ENCODE results near the gene HDAC6. TPM values are rescaled to one million over a fixed set of nuclear protein-coding genes. Genes with fewer than 3 reads are reported as not detected.

Gene HDAC6
- total RNA-seq, 4 donors from 2014 or later: 26.8 to 64.0 (median 47.7) TPM

GRCh38 chrX:48785540-48786214 is 16.2 kb upstream of the HDAC6 start:
- Histone ChIP-seq H3K4me3 (no peak overlapping the region), H3K9me3 (no peaks in the 10 kb centered on the region), H3K27ac (replicated peaks in 1 of 4) (no peak overlapping the region), H3K27me3 (peaks cover 0 to 16% (median 0%) of the 10 kb centered on the region in 4 donors), H3K36me3 (no peaks in the 10 kb centered on the region), H3K4me1 (no peaks in the 10 kb centered on the region)
- WGBS: 73% methylated on average over 12 of the region's 16 CpGs
- intact Hi-C loops (cut with DNase I): no loop called here
- no peak for DNase-seq (ENCODE audit: extremely low spot score)
- TF ChIP-seq CTCF (IDR thresholded peaks at IDR 0.05) (no peak), POLR2AphosphoS5 (IDR thresholded peaks at IDR 0.05) (no peak), POLR2A (IDR thresholded peaks at IDR 0.05; ENCODE audit: low read depth) (no peak), EP300 (IDR thresholded peaks at IDR 0.05) (no peak)

GRCh38 chrX:48786341-48786800 is 15.5 kb upstream of the HDAC6 start, which contains the start of gene GATA1:
TSS of gene GATA1 (plus strand) at chrX:48786590. CDS start at chrX:48791110, 4,520 bp downstream.
- H3K9me3 ChIP-seq: no peaks in the 10 kb centered on the region
- WGBS: 87% methylated on average over 6 of the region's 7 CpGs

GRCh38 chrX:48786825-48787504 is 14.9 kb upstream of the HDAC6 start:
- Histone ChIP-seq H3K9me3 (no peaks in the 10 kb centered on the region), H3K27ac (replicated peaks in 1 of 4) (no peak overlapping the region), H3K4me3 (no peak overlapping the region), H3K36me3 (no peaks in the 10 kb centered on the region), H3K27me3 (peaks cover 0 to 16% (median 0%) of the 10 kb centered on the region in 4 donors), H3K4me1 (no peaks in the 10 kb centered on the region)
- no peak for TF ChIP-seq CTCF (IDR thresholded peaks at IDR 0.05)
- no peak for TF ChIP-seq POLR2AphosphoS5 (IDR thresholded peaks at IDR 0.05)
- no peak for TF ChIP-seq POLR2A (IDR thresholded peaks at IDR 0.05; ENCODE audit: low read depth)
- no peak for TF ChIP-seq EP300 (IDR thresholded peaks at IDR 0.05)
- intact Hi-C loops (cut with DNase I): no loop called here
- WGBS: 62% methylated on average over 6 of the region's 6 CpGs
- no peak for DNase-seq (ENCODE audit: extremely low spot score)

More at GRCh38 chrX:48786341-48786800, 15.5 kb upstream of the HDAC6 start, which contains the start of gene GATA1:
- no peak within 1 kb of the TSS for H3K4me3 ChIP-seq
- peaks cover 0 to 16% (median 0%) of the 10 kb centered on the region in 4 donors for H3K27me3 ChIP-seq
- no peaks in the 10 kb centered on the region for H3K4me1 ChIP-seq
- no peak within 1 kb of the TSS for H3K27ac ChIP-seq (replicated peaks in 1 of 4)
- intact Hi-C loops (cut with DNase I): no loop called here
- TF ChIP-seq CTCF (IDR thresholded peaks at IDR 0.05) (no peak), EP300 (IDR thresholded peaks at IDR 0.05) (no peak), POLR2A (IDR thresholded peaks at IDR 0.05; ENCODE audit: low read depth) (no peak), POLR2AphosphoS5 (IDR thresholded peaks at IDR 0.05) (no peak)
- DNase-seq (ENCODE audit: extremely low spot score): no peak
- no peaks in the 10 kb centered on the region for H3K36me3 ChIP-seq

DNA sequence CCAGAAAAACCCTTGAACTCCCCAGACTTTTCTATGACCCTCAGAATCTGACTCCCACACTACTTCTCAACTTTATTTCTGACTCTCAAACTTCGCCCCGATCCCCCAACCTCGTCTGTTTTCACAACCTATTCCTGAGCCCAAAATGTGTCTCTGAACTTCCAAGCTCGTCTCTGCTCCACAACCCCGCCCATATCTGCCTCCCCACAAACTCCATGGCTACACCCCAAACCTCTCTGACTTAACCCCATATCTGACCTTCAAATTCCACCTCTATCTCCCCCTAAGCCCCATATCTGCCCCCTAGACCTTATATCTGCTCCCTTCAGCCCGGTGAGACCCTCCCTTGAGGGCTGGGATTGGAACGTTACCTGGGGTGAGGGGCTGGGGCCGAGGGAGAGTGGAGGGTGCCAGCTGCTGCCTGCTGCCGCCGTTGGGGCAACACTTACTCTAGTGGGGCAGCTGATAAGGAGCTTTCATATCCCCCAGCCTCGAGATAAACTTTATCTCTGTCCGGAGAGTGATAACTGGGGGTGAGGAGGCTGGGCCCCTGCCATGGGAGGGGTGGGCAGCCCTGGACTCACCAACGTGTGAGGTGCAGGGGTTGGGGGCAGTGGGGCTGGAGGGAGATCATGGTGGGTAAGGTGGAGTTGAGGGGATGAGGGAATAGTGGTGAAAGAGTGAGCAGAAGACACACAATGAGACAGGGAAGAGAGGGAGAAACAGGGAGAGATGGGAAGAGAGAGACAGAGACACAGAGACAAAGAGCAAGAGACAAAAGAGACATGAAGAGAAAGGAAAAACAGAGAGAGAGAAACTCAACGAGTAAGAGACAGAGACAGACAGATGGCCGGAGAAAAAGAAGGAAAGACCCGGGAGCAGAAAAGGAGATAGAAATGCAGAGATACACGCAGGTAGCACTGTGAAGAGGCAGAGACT is 14.1 kb upstream of the HDAC6 start:
- Histone ChIP-seq H3K27me3 (peaks cover 0 to 16% (median 0%) of the 10 kb centered on the region in 4 donors), H3K27ac (replicated peaks in 1 of 4) (no peak overlapping the region), H3K36me3 (no peaks in the 10 kb centered on the region), H3K4me3 (no peak overlapping the region), H3K4me1 (no peaks in the 10 kb centered on the region), H3K9me3 (no peaks in the 10 kb centered on the region)
- no peak for DNase-seq (ENCODE audit: extremely low spot score)
- TF ChIP-seq CTCF (IDR thresholded peaks at IDR 0.05) (no peak), EP300 (IDR thresholded peaks at IDR 0.05) (no peak), POLR2AphosphoS5 (IDR thresholded peaks at IDR 0.05) (no peak), POLR2A (IDR thresholded peaks at IDR 0.05; ENCODE audit: low read depth) (no peak)
- WGBS: 63% methylated on average over 17 of the region's 17 CpGs
- intact Hi-C loops (cut with DNase I): no loop called here
